Transverse colon (tissue), 4 donors: Measurements from ENCODE around the gene PPM1A.

ENCODE experiments used
- EP300 ChIP-seq: sonication (generic); formaldehyde crosslinking; IDR thresholded peaks from one replicate; pipeline ENCODE4 v1.6.1; 2017; ENCODE audit warnings: antibody characterized with exemption, low read depth
- POLR2A ChIP-seq: fragments of 450-650 bp; IDR thresholded peaks from one replicate; pipeline ENCODE4 v1.6.1; 2016; ENCODE audit warnings: antibody characterized with exemption, mild to moderate bottlenecking, moderate library complexity
- POLR2AphosphoS5 ChIP-seq, 3 donors: sonication (generic); formaldehyde crosslinking; IDR thresholded peaks; one replicate each; pipeline ENCODE4 v1.6.1; 2016; ENCODE audit warnings: antibody characterized with exemption in 3 of 3
- TF ChIP-seq, protein P1 (sequence below), 5 experiments: fragments of 200-600 bp in 3 of 5; fragments of 450-650 bp in 2 of 5; sonication (generic) in 3 of 5; IDR thresholded peaks; 1 replicate in 2 of 5; 2 replicates in 3 of 5; pipeline ENCODE4 v1.5.1; 2016 to 2017; ENCODE audit warnings: antibody characterized with exemption in 5 of 5, inconsistent platforms in 3 of 5, mild to moderate bottlenecking in 2 of 5, moderate library complexity in 1 of 5

GRCh38 chr14:60226298-60226697 is 22.7 kb upstream of the PPM1A start:
- TF ChIP-seq, protein P1, sequence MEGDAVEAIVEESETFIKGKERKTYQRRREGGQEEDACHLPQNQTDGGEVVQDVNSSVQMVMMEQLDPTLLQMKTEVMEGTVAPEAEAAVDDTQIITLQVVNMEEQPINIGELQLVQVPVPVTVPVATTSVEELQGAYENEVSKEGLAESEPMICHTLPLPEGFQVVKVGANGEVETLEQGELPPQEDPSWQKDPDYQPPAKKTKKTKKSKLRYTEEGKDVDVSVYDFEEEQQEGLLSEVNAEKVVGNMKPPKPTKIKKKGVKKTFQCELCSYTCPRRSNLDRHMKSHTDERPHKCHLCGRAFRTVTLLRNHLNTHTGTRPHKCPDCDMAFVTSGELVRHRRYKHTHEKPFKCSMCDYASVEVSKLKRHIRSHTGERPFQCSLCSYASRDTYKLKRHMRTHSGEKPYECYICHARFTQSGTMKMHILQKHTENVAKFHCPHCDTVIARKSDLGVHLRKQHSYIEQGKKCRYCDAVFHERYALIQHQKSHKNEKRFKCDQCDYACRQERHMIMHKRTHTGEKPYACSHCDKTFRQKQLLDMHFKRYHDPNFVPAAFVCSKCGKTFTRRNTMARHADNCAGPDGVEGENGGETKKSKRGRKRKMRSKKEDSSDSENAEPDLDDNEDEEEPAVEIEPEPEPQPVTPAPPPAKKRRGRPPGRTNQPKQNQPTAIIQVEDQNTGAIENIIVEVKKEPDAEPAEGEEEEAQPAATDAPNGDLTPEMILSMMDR (IDR thresholded peaks at IDR 0.05): no peak
- TF ChIP-seq POLR2A (no peak), POLR2AphosphoS5 (IDR thresholded peaks at IDR 0.05) (no peak), EP300 (no peak)
